ENCODE measurements around the gene CYP1B1. TPM values are rescaled to one million over a fixed set of nuclear protein-coding genes. Genes with fewer than 3 reads are reported as not detected.
"Not testable (repeated sequence)": the region's sequence is repeated elsewhere in the genome, so short reads cannot be mapped to it uniquely, and the experiment has no call there.

Gene CYP1B1
- total RNA-seq, 1 donor from 2014 or later = 0.39 TPM

DNA sequence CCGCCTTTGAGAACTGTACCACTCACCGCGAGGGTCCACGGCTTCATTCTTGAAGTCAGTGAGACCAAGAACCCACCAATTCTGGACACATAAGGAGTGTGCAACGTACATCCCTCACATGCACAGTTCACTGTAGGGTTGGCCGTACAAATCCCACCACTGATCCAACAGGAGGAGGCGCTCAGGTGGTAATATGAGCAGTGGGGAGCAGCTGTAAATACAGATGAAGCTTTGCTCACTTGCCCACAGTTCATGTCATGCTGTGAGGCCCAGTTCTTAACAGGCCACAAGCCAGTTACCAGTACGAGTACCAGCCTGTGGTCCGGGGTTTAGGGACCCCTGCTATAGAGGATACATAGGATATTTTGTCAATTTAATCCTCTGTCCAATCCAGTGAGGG lies 54.4 kb downstream of the CYP1B1 start:
- no peak overlapping the region for H3K27ac ChIP-seq
- no peak overlapping the region for H3K4me2 ChIP-seq
- no peak overlapping the region for H3K27ac Mint-ChIP-seq
- peaks cover 3% of the 10 kb centered on the region for H3K9me3 Mint-ChIP-seq
- H3K27me3 Mint-ChIP-seq (ENCODE audit: insufficient read depth, low read depth) = no peaks in the 10 kb centered on the region
- TF ChIP-seq, protein P1, sequence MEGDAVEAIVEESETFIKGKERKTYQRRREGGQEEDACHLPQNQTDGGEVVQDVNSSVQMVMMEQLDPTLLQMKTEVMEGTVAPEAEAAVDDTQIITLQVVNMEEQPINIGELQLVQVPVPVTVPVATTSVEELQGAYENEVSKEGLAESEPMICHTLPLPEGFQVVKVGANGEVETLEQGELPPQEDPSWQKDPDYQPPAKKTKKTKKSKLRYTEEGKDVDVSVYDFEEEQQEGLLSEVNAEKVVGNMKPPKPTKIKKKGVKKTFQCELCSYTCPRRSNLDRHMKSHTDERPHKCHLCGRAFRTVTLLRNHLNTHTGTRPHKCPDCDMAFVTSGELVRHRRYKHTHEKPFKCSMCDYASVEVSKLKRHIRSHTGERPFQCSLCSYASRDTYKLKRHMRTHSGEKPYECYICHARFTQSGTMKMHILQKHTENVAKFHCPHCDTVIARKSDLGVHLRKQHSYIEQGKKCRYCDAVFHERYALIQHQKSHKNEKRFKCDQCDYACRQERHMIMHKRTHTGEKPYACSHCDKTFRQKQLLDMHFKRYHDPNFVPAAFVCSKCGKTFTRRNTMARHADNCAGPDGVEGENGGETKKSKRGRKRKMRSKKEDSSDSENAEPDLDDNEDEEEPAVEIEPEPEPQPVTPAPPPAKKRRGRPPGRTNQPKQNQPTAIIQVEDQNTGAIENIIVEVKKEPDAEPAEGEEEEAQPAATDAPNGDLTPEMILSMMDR (IDR thresholded peaks at IDR 0.05) = no peak
- TF ChIP-seq EZH2 (IDR thresholded peaks at IDR 0.05) (no peak), EZH2phosphoT487 (IDR thresholded peaks at IDR 0.05) (no peak)
- no peak overlapping the region for H2AFZ ChIP-seq (replicated peaks)
- no peaks in the 10 kb centered on the region for H3K9me3 ChIP-seq (ENCODE audit: low read depth)
- no peaks in the 10 kb centered on the region for H3K4me1 Mint-ChIP-seq
- H3K4me3 ChIP-seq = no peak overlapping the region
- no peaks in the 10 kb centered on the region for H3K36me3 ChIP-seq
- H3F3A ChIP-seq (ENCODE audit: low read depth) = no peaks in the 10 kb centered on the region
- no peak overlapping the region for H3K9ac ChIP-seq
- no peaks in the 10 kb centered on the region for H4K20me1 ChIP-seq (ENCODE audit: low read depth)
- H3K4me1 ChIP-seq = no peaks in the 10 kb centered on the region
- H3K79me2 ChIP-seq (ENCODE audit: low read depth) = no peaks in the 10 kb centered on the region
- no peak for DNase-seq (ENCODE audit: low spot score)
- H3K27me3 ChIP-seq = no peaks in the 10 kb centered on the region
- no peak overlapping the region for H3K4me3 Mint-ChIP-seq
- H3K36me3 Mint-ChIP-seq = no peaks in the 10 kb centered on the region

DNA sequence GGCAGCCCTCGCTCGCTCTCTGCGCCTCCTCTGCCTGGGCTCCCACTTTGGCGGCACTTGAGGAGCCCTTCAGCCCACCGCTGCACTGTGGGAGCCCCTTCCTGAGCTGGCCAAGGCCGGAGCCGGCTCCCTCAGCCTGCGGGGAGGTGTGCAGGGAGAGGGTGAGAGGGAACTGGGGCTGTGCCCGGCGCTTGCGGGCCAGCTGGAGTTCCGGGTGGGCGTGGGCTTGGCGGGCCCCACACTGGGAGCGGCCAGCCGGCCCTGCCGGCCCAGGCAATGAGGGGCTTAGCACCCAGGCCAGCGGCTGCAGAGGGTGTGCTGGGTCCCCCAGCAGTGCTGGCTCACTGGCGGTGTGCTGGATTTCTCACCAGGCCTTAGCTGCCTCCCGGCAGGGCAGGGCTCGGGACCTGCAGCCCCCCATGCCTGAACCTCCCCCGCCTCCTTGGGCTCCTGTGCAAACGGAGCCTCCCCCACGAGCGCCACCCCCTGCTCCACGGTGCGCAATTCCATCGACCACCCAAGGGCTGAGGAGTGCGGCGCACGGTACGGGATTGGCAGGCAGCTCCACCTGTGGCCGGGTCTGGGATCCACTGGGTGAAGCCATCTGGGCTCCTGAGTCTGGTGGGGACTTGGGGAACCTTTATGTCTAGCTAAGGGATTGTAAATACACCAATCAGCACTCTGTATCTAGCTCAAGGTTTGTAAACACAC lies 55.4 kb downstream of the CYP1B1 start:
- not testable (repeated sequence) for H3K4me1 Mint-ChIP-seq; H3K36me3 Mint-ChIP-seq; H3K36me3 ChIP-seq; H3K9ac ChIP-seq; H3K4me3 Mint-ChIP-seq; H3K27me3 ChIP-seq; H3F3A ChIP-seq (ENCODE audit: low read depth); H4K20me1 ChIP-seq (ENCODE audit: low read depth); DNase-seq (ENCODE audit: low spot score); H3K4me3 ChIP-seq; H3K79me2 ChIP-seq (ENCODE audit: low read depth); H3K27ac ChIP-seq; H2AFZ ChIP-seq (replicated peaks); H3K4me2 ChIP-seq; H3K27ac Mint-ChIP-seq; H3K27me3 Mint-ChIP-seq (ENCODE audit: insufficient read depth, low read depth); H3K4me1 ChIP-seq; H3K9me3 ChIP-seq (ENCODE audit: low read depth); H3K9me3 Mint-ChIP-seq

DNA sequence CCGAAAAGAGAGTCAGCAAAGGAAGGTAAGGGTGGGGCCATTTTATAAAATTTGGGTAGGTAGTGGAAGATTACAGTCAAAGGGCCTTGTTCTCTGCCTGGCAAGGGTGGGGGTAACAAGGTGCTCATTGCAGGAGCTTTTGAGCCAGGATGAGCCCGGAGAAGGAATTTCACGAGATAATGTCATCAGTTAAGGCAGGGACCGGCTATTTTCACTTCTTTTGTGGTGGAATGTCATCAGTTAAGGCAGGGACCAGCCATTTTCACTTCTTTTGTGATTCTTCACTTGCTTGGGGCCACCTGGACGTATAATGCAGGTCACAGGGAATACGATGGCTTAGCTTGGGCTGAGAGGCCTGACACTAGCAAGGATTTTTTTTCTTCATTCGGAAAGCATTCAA lies 58.1 kb downstream of the CYP1B1 start:
- no peaks in the 10 kb centered on the region for H3K27me3 Mint-ChIP-seq (ENCODE audit: insufficient read depth, low read depth)
- Histone ChIP-seq H3K36me3 (no peaks in the 10 kb centered on the region), H3K79me2 (ENCODE audit: low read depth) (no peaks in the 10 kb centered on the region), H3K27ac (no peak overlapping the region), H3K4me1 (no peaks in the 10 kb centered on the region), H3K4me2 (no peak overlapping the region), H4K20me1 (ENCODE audit: low read depth) (no peaks in the 10 kb centered on the region), H3K4me3 (no peak overlapping the region), H2AFZ (replicated peaks) (no peak overlapping the region), H3K9ac (no peak overlapping the region), H3F3A (ENCODE audit: low read depth) (no peaks in the 10 kb centered on the region), H3K9me3 (ENCODE audit: low read depth) (no peaks in the 10 kb centered on the region), H3K27me3 (no peaks in the 10 kb centered on the region)
- no peak overlapping the region for H3K4me3 Mint-ChIP-seq
- no peaks in the 10 kb centered on the region for H3K4me1 Mint-ChIP-seq
- peaks cover 5% of the 10 kb centered on the region for H3K9me3 Mint-ChIP-seq
- TF ChIP-seq EZH2 (IDR thresholded peaks at IDR 0.05) (no peak), EZH2phosphoT487 (IDR thresholded peaks at IDR 0.05) (no peak)
- TF ChIP-seq, protein P1 (IDR thresholded peaks at IDR 0.05) = no peak
- DNase-seq (ENCODE audit: low spot score) = no peak
- H3K36me3 Mint-ChIP-seq = peaks cover 2% of the 10 kb centered on the region
- no peak overlapping the region for H3K27ac Mint-ChIP-seq

Other genes starting within 250 kb of the CYP1B1 start
- 3.7 and 10.3 TPM in 2 replicates for gene RMDN2, start 150.9 kb downstream of the CYP1B1 start, total RNA-seq (ENCODE audit: low replicate concordance)

Data from neural progenitor cell (in vitro differentiated cells).